Activated T-helper 2 cell treated with anti-CD3 and anti-CD28 coated beads, Interferon-gamma antibody, Interleukin-2, Interleukin-4, amounts not matched to agents 10 μg/mL and 5 μg/mL and 100 μg/mL, durations not matched to agents 14 hours and 24 hours and 36 hours (primary cell): ENCODE measurements around the gene PADI3. TPM values are rescaled to one million over a fixed set of nuclear protein-coding genes. Genes with fewer than 3 reads are reported as not detected.

Source experiments
- DNase-seq: peaks from one replicate; pipeline ENCODE4 v3.0.0; 2021; ENCODE audit warnings: low spot score
- H3K27ac Mint-ChIP-seq: one replicate; pipeline ENCODE4 v1.8.0; 2021; ENCODE audit warnings: mixed read lengths
- H3K27me3 Mint-ChIP-seq: one replicate; pipeline ENCODE4 v1.8.0; 2021; ENCODE audit warnings: low read depth, mixed read lengths
- H3K36me3 Mint-ChIP-seq: one replicate; pipeline ENCODE4 v1.8.0; 2021; ENCODE audit warnings: low read depth, mixed read lengths
- H3K4me1 Mint-ChIP-seq: one replicate; pipeline ENCODE4 v1.8.0; 2021; ENCODE audit warnings: low read depth, mixed read lengths
- H3K4me3 Mint-ChIP-seq: one replicate; pipeline ENCODE4 v1.8.0; 2021; ENCODE audit warnings: low read depth, mild to moderate bottlenecking, moderate library complexity, mixed read lengths
- H3K9me3 Mint-ChIP-seq: one replicate; pipeline ENCODE4 v1.8.0; 2021; ENCODE audit warnings: mixed read lengths
- intact Hi-C: fragments of 100-400 bp; cut with micrococcal nuclease; formaldehyde crosslinking; loops from one replicate; pipeline ENCODE4 v1.15.1; 2023
- total RNA-seq: library from RNA; stranded (reverse); gene quantifications from 2 replicates; pipeline ENCODE4 v1.2.3, GENCODE V29; 2022

PADI3 gene
- total RNA-seq, 1 donor from 2014 or later: not detected

DNA sequence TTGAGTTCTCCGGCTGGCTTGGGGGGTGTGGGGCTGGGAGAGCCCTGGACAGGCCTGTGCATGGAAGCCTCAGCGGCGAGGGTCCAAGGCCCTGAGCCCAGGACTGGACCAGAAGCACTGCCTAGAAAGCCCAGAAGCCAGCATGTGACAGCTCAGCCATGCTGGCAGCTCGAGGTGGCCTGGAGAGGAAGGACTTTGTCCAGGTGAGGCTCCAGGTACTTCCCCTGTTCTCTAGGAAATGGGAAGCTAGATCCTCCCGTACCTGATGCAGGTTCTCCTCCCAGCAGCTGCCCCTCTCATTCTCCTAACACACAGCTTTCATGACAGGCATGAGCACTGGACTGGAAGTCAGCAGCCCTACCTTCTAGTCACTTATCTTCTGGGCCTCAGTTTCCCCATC lies 6.4 kb downstream of the PADI3 start:
- no peak for DNase-seq
- intact Hi-C loops: no loop called here
- H3K4me3 Mint-ChIP-seq: no peak overlapping the region
- H3K4me1 Mint-ChIP-seq: no peaks in the 10 kb centered on the region
- no peak overlapping the region for H3K27ac Mint-ChIP-seq
- no peaks in the 10 kb centered on the region for H3K27me3 Mint-ChIP-seq
- H3K36me3 Mint-ChIP-seq: no peaks in the 10 kb centered on the region
- no peaks in the 10 kb centered on the region for H3K9me3 Mint-ChIP-seq

DNA sequence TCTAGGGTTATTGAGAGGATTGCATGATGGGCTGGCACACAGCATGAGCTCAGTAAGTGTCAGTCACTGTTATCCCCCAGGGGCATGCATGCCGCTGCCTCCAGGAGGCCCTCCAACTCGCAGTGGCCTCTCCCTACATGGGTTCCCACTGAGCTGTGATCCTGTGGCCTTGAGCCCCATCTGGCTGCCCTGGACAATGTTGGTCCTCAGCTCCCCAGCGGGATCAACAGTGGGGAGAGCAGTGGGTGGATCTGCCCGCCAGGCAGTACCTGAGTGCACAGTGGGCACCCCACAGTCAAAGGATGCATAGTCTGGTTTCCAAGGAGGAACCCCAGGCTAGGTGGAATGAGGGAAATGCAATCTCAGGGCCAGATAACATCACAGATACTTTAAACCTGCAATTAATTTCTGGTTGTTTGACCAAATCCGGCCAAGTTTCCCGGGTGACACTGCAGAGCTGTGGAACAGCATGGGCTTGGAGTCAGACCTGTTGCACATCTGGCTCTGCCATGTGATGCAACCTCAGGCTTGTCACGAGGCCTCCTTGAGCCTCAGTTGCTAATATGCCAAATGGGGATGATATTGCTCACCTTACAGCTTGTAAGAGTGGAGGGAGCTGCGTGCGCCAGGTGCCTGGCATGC lies 9.3 kb downstream of the PADI3 start:
- DNase-seq: no peak
- H3K27ac Mint-ChIP-seq: no peak overlapping the region
- H3K27me3 Mint-ChIP-seq: no peaks in the 10 kb centered on the region
- no peak overlapping the region for H3K4me3 Mint-ChIP-seq
- no peaks in the 10 kb centered on the region for H3K36me3 Mint-ChIP-seq
- no peaks in the 10 kb centered on the region for H3K9me3 Mint-ChIP-seq
- H3K4me1 Mint-ChIP-seq: no peaks in the 10 kb centered on the region
- intact Hi-C loops: no loop called here

DNA sequence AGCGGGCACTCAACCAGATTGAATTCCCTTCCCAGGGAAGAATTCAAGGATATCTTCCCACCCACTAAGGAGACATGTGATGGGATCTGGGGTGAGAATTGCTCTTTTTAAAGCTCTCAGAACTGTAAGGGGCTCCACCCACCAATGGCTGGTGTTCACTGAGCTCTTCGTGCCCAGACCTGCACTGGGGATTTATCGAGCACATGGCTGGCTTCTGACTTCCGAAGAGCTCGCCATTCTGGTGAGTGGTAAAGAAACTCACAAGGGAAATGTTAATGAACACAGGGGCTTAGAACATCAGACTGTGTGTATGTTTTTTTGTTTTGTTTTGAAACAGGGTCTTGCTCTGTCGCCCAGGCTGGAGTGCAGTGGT lies 9.8 kb downstream of the PADI3 start:
- Mint-ChIP-seq H3K4me1 (no peaks in the 10 kb centered on the region), H3K27ac (no peak overlapping the region), H3K4me3 (no peak overlapping the region), H3K27me3 (peaks cover 1% of the 10 kb centered on the region), H3K9me3 (no peaks in the 10 kb centered on the region), H3K36me3 (no peaks in the 10 kb centered on the region)
- intact Hi-C loops: no loop called here
- DNase-seq: no peak

DNA sequence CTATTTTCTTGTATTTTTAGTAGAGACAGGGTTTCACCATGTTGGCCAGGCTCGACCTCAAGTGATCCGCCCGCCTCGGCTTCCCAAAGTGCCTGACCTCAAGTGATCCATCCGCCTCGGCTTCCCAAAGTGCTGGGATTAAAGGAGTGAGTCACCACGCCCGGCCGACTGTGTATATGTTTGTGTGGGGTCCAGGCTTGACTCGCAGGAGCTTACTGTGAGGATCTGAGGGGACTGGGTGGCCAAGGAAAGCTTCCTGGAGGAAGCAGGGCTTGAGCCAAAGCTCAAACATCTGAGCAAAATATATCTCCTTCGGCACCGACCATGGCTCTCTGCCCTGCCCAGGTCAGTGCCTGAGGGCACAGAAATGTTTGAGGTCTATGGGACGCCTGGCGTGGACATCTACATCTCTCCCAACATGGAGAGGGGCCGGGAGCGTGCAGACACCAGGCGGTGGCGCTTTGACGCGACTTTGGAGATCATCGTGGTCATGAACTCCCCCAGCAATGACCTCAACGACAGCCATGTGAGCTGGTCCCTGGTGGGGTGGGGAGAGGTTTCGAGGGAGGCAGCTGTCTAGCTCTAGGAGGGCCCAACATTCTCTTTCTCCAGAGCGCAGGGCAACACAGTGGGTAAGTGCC lies 10.5 kb downstream of the PADI3 start:
- no peaks in the 10 kb centered on the region for H3K36me3 Mint-ChIP-seq
- no peaks in the 10 kb centered on the region for H3K9me3 Mint-ChIP-seq
- no peak for DNase-seq
- peaks cover 1% of the 10 kb centered on the region for H3K27me3 Mint-ChIP-seq
- no peak overlapping the region for H3K27ac Mint-ChIP-seq
- no peaks in the 10 kb centered on the region for H3K4me1 Mint-ChIP-seq
- no peak overlapping the region for H3K4me3 Mint-ChIP-seq
- intact Hi-C loops: no loop called here

DNA sequence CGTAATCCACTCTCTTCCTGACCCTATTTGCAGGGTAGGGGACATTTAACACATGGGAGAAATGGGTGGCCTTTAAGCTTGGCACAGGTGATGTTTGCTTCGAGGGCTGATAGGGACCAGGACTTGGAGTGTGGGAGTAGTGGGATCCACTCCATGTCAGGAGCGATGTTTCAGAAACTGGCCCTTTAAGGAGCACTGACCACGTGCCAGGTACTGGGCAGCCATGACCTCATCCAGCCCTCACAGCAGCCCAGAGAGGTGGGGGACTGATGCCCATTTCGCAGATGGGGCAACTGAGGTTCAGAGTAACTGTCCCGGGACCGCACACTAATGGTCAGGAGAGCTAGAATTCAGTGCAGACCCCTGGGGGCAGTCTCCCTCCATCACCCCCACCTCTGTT lies 11.4 kb downstream of the PADI3 start:
- no peak overlapping the region for H3K4me3 Mint-ChIP-seq
- DNase-seq: no peak

DNA sequence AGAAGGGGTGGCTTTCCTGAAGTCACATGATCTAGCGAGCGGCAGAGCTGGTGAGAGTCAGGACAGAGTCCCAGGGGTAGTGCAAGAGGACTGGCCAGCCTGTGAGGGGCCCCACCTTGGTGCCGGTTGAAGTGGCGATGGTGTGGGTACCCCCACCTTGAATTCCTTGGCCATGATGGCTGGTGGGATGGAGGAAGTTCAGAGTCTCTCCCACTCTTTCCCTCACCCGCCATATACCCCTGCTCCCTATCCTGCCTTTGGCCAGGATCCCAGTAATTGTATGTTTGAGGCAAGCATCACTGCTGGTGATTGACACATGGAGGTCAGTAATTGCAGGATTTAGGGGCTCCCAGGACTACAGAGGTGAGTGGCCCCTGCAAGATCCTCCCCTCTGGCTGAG lies 11.8 kb downstream of the PADI3 start:
- no peak for DNase-seq
- peaks cover 1% of the 10 kb centered on the region for H3K27me3 Mint-ChIP-seq
- H3K4me3 Mint-ChIP-seq: no peak overlapping the region
- H3K27ac Mint-ChIP-seq: no peak overlapping the region
- H3K36me3 Mint-ChIP-seq: no peaks in the 10 kb centered on the region
- no peaks in the 10 kb centered on the region for H3K9me3 Mint-ChIP-seq
- H3K4me1 Mint-ChIP-seq: no peaks in the 10 kb centered on the region
- intact Hi-C loops: no loop called here

More for the DNA sequence above, 11.4 kb downstream of the PADI3 start:
- intact Hi-C loops: no loop called here
- Mint-ChIP-seq H3K27ac (no peak overlapping the region), H3K36me3 (no peaks in the 10 kb centered on the region), H3K4me1 (no peaks in the 10 kb centered on the region), H3K27me3 (peaks cover 1% of the 10 kb centered on the region), H3K9me3 (no peaks in the 10 kb centered on the region)

DNA sequence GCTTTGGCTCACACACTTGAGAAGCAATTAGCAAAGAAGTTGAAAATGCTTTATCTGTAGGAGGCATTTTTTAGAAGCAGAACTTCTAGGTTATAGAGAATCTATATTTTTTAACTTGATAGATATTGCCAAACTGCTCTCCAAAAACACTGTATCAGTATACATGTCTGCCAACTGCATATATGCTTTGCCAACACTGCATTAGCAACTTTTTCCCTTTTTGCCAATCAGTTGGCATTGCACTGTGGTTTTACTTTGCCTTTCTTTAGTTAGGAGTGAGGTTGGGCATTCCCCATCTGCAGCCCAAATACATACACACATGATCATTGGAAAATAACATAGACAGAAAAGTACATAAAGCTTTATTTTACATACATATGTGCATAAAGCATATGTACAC lies 15.0 kb downstream of the PADI3 start:
- intact Hi-C loops: no loop called here
- no peak for DNase-seq
- Mint-ChIP-seq H3K4me3 (no peak overlapping the region), H3K4me1 (no peaks in the 10 kb centered on the region), H3K36me3 (no peaks in the 10 kb centered on the region), H3K27ac (no peak overlapping the region), H3K9me3 (no peaks in the 10 kb centered on the region), H3K27me3 (peaks cover 1% of the 10 kb centered on the region)

DNA sequence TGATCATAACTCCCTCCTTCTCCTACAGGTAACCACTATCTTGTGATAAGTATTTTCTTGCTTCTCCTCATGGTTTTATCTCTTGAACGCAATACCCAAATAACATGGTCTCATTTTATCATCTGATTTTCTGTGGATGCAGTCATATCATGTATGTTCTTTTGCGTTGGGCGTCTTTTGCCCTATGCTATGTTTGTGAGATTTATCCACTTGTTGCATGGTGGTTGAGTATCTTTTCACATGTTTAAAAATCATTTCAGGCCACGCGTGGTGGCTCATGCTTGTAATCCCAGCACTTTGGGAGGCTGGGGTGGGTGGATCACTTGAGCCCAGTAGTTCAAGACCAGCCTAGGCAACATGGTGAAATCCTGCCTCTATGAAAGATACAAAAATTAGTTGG lies 15.6 kb downstream of the PADI3 start:
- no peaks in the 10 kb centered on the region for H3K9me3 Mint-ChIP-seq
- no peak overlapping the region for H3K4me3 Mint-ChIP-seq
- peaks cover 1% of the 10 kb centered on the region for H3K27me3 Mint-ChIP-seq
- intact Hi-C loops: no loop called here
- no peak for DNase-seq
- H3K4me1 Mint-ChIP-seq: no peaks in the 10 kb centered on the region
- H3K27ac Mint-ChIP-seq: no peak overlapping the region
- H3K36me3 Mint-ChIP-seq: no peaks in the 10 kb centered on the region

DNA sequence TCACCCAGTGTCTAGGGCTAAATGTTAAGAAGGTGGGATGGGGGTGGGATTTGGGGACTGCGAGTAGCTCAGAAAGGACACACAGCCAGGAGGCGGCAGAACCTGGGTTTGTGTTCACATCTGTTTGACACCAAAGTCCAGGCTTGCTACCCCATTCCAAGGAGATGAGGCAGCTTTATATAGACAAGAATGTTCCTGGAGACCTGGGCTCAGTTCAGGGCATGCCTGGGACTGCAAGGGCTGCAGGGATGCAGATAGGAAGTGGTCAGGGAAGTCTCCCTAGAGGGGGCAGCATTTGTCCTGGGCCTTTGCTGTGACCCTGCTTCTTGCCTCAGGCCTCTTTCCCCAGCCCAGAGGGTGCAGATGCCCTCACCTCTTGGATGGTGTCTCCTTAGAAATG lies 16.3 kb downstream of the PADI3 start:
- Mint-ChIP-seq H3K36me3 (no peaks in the 10 kb centered on the region), H3K27ac (no peak overlapping the region), H3K27me3 (peaks cover 1% of the 10 kb centered on the region), H3K4me1 (no peaks in the 10 kb centered on the region), H3K9me3 (no peaks in the 10 kb centered on the region), H3K4me3 (no peak overlapping the region)
- no peak for DNase-seq
- intact Hi-C loops: no loop called here

DNA sequence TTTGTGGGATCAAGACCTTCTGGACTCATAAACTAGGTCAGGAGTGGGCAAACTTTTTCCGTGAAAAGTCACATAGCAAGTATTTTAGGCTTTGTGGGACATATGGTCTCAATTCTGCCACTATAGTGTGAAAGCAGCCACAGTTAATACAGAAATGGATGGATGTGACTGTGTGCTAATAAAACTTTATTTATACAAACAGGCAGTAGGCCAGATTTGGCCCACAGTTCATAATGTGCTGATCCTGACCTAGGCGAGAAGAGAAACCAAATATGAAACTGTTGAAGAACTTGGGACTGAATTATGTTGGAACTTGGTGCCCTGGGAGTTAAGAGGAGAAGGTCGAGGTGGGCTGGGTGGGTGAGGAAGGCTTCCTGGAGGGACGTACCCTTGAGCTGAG lies 17.1 kb downstream of the PADI3 start:
- Mint-ChIP-seq H3K9me3 (no peaks in the 10 kb centered on the region), H3K4me1 (no peaks in the 10 kb centered on the region), H3K4me3 (no peak overlapping the region), H3K27ac (no peak overlapping the region), H3K27me3 (peaks cover 1% of the 10 kb centered on the region), H3K36me3 (no peaks in the 10 kb centered on the region)
- DNase-seq: no peak
- intact Hi-C loops: no loop called here

DNA sequence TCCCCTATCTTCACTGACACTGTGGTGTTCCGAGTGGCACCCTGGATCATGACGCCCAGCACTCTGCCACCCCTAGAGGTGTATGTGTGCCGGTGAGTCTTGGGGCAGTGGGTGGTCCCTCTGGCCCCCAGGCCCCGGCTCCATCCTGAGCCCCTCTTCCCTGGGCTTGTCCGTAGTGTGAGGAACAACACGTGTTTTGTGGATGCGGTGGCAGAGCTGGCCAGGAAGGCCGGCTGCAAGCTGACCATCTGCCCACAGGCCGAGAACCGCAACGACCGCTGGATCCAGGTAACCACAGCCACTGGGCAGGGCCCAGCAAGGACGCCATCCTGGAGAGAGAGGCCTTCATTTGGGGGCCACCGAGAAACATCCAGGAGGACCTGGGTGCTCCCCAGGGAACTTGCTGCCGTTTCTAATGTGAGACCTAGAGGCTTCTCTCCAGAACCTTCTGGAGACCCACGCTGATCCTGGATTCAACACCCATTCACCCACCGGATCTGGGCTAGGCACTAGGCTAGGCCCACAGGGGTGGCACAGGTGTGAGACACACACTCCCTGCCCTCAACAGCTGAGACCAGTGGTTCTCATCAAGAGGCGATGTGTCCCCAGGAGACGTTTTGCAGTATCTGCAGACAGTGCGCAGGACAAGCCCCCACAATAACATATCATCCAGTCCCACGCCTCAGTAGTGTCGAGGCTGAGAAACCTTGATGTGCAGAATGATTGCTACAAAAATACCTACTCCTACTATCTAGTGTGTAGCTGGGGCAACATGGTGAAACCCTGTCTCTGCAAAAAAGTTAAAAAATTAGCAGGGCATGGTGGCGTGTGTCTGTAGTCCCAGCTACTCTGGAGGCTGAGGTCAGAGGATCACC lies 22.2 kb downstream of the PADI3 start:
- no peak for DNase-seq
- Mint-ChIP-seq H3K27ac (no peak overlapping the region), H3K4me1 (no peaks in the 10 kb centered on the region), H3K9me3 (no peaks in the 10 kb centered on the region), H3K4me3 (no peak overlapping the region), H3K27me3 (no peaks in the 10 kb centered on the region), H3K36me3 (no peaks in the 10 kb centered on the region)
- intact Hi-C loops: no loop called here

DNA sequence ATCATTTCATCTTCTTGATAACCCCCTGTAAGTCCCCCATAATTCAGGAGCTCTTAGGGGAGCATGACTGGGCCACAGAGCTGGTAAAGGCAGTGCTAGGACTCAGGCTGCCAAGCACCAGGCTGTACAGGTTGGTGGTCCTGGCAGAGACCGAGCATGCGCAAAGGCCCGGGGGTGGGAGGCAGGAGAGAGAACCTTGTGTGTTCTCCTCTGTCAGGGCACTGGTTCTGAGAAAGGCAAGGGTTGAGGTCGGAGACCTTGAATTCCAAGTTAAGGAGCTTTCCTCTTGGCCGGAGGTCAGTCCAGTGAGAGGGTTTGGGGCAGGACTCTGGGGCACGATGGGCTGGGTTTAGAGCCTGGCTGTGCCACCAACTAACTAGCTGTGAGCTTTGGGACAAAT lies 23.2 kb downstream of the PADI3 start:
- H3K9me3 Mint-ChIP-seq: no peaks in the 10 kb centered on the region
- no peaks in the 10 kb centered on the region for H3K36me3 Mint-ChIP-seq
- no peak overlapping the region for H3K4me3 Mint-ChIP-seq
- no peak for DNase-seq
- intact Hi-C loops: no loop called here
- no peak overlapping the region for H3K27ac Mint-ChIP-seq
- no peaks in the 10 kb centered on the region for H3K4me1 Mint-ChIP-seq
- H3K27me3 Mint-ChIP-seq: no peaks in the 10 kb centered on the region

DNA sequence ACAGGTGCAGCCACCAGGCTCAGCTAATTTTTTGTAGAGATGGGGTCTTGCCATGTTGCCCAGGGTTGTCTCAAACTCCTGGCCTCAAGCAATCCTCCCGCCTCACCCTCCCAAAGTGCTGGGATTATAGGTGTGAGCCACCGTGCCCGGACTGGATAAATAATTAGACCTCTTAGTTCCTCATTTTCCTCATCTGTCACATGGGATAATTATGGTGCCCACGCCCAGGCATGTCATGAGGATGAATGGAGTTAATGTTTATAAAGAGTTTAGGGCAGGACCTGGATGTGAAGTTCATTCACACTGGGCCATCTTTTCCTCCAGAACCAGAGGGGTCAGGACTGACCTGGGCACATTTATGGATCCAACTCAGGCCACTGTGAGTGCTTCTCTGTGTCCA lies 23.7 kb downstream of the PADI3 start:
- intact Hi-C loops: no loop called here
- Mint-ChIP-seq H3K27ac (no peak overlapping the region), H3K4me3 (no peak overlapping the region), H3K27me3 (no peaks in the 10 kb centered on the region), H3K9me3 (no peaks in the 10 kb centered on the region), H3K36me3 (no peaks in the 10 kb centered on the region), H3K4me1 (no peaks in the 10 kb centered on the region)
- no peak for DNase-seq
